Measurements from ENCODE around the gene LONP2. TPM values are rescaled to one million over a fixed set of nuclear protein-coding genes. Genes with fewer than 3 reads are reported as not detected.

Gene LONP2
- total and polyA plus RNA-seq, 2 of the 13 experiments (the other 11 are each of a cell fraction or from before 2014, with no cell fraction given), result 39.2 to 63.3 TPM

DNA sequence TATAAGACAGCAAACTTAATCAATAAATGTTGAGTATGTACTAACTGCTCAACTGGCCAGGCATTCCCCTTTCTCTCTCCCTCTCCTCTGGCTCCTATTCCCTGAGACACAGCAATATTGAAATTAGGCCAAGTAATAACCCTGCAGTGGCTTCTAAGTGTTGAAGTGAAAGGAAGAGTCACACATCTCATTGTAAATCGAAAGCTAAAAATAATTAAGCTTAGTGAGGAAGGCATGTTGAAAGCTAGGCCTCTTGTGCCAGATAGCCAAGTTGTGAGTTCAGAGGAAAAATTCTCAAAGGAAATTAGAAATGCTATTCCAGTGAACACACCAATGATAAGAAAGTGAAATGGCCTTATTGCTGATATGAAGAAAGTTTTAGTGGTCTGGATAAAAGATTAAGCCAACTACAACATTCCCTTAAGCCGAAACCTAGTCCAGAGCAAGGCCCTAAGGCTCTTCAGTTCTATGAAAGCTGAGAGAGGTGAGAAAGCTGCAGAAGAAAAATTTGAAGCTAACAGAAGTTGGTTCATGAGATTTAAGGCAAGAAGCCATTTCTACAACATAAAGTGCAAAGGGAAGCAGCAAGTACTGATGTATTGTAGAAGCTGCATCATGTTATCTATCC lies 38.6 kb downstream of the LONP2 start (continued):
- TF ChIP-seq ZNF44 (CRISPR knock-in tag; IDR thresholded peaks at IDR 0.05) (no peak), MTA3 (CRISPR knock-in tag; IDR thresholded peaks at IDR 0.05) (no peak), KLF12 (CRISPR knock-in tag; IDR thresholded peaks at IDR 0.05; ENCODE audit: borderline replicate concordance) (no peak), ZSCAN25 (CRISPR knock-in tag; IDR thresholded peaks at IDR 0.05) (no peak), KAT2B (IDR thresholded peaks at IDR 0.05; ENCODE audit: borderline replicate concordance, low read depth, low read length) (no peak)
- TF ChIP-seq, protein P1, sequence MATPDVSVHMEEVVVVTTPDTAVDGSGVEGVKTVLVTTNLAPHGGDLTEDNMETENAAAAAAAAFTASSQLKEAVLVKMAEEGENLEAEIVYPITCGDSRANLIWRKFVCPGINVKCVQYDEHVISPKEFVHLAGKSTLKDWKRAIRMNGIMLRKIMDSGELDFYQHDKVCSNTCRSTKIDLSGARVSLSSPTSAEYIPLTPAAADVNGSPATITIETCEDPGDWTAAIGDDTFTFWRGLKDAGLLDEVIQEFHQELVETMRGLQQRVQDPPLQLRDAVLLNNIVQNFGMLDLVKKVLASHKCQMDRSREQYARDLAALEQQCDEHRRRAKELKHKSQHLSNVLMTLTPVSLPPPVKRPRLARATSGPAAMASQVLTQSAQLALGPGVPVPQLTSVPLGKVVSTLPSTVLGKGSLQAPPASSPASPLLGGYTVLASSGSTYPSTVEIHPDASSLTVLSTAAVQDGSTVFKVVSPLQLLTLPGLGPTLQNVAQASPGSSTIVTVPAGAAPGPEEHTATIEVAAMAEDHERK (CRISPR knock-in tag; IDR thresholded peaks at IDR 0.05; ENCODE audit: low read depth), result no peak
- TF ChIP-seq, protein P2, sequence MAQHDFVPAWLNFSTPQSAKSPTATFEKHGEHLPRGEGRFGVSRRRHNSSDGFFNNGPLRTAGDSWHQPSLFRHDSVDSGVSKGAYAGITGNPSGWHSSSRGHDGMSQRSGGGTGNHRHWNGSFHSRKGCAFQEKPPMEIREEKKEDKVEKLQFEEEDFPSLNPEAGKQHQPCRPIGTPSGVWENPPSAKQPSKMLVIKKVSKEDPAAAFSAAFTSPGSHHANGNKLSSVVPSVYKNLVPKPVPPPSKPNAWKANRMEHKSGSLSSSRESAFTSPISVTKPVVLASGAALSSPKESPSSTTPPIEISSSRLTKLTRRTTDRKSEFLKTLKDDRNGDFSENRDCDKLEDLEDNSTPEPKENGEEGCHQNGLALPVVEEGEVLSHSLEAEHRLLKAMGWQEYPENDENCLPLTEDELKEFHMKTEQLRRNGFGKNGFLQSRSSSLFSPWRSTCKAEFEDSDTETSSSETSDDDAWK (CRISPR knock-in tag; IDR thresholded peaks at IDR 0.05), result no peak

DNA sequence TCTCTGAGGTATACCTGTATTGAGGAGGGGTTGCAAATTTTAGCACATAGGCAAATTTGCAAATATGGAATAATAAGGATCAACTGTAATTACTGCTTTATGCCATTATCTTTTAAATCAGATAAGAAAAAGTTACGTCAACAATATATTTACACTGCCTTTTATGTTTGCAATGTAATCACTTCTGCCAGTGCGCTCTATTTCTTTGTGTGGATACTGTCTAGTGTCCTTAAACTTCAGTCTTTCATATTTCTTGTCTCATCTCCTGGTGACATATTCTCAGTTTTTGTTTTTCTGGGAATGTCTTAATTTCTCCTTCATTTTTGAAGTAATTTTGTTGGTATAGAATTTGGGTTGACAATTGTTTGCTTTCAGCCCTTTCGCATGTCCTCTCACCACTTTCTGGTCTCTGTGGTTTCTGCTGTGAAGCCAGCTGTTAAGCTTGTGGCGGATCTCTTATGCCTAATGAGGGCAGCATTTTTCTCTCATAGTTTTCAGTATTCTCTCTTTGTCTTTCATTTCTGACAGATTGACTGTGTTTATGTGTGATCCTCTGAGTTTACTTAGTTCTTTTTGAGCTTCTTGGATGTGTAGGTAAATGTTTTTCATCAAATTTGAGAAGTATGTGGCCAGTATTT lies 40.8 kb downstream of the LONP2 start:
- 92% methylated on average over 4 of the region's 4 CpGs for WGBS (ENCODE audit: low lambda C conversion rate)
- Histone ChIP-seq H3K4me2 (ENCODE audit: low read depth, low read length) (no peak overlapping the region), H3K4me3 (replicated peaks in 1 of 3; ENCODE audit: insufficient read depth in 1 of 3, low read depth in 2 of 3, low read length in 3 of 3) (no peak overlapping the region), H3K9me3 (ENCODE audit: low read length) (peaks cover 12% of the 10 kb centered on the region), H3K79me2 (ENCODE audit: insufficient read depth, low read length) (no peaks in the 10 kb centered on the region), H3K4me1 (ENCODE audit: insufficient read depth, low read length) (peaks cover 10% of the 10 kb centered on the region), H3K27ac (ENCODE audit: extremely low read length, insufficient read depth, low read length) (no peak overlapping the region), H3K36me3 (replicated peaks in 1 of 2; ENCODE audit: control insufficient read depth in 1 of 2, insufficient read depth in 2 of 2, low read length in 2 of 2) (peaks cover 8 to 47% of the 10 kb centered on the region in 2 experiments), H3K9ac (ENCODE audit: insufficient read depth, low read depth, low read length) (no peak overlapping the region), H4K20me1 (ENCODE audit: insufficient read depth, low read length) (no peaks in the 10 kb centered on the region), H2AFZ (ENCODE audit: low read length) (no peak overlapping the region), H3K27me3 (ENCODE audit: control insufficient read depth in 1 of 2, insufficient read depth in 2 of 2, low read length in 2 of 2) (no peaks in the 10 kb centered on the region)
- FAIRE-seq, result no peak
- no peak for ATAC-seq
- ChIA-PET CTCF (ENCODE audit: low intra/inter-chr PET ratio, low total read pairs) (no interaction called here), POLR2A (no interaction called here)
- in situ Hi-C loops (cut with HindIII; ENCODE audit: extremely low pct_ligation_motif_present, low pct_unique_long_range_greater_than_20kb), result no loop called here
- DNase-seq (ENCODE audit: low spot score), result no peak
- BruUV-seq (replicated peaks), result no TSS peak
- intact Hi-C loops (cut with micrococcal nuclease; ENCODE audit: unreplicated experiment), result no loop called here
- TF ChIP-seq MAFK (conservative IDR thresholded peaks at IDR 0.05 in 1 of 2, IDR thresholded peaks at IDR 0.05 in 1 of 2; ENCODE audit: low read length in 2 of 2) (0 out of 4 replicates have a peak, but pooled peaks of 1 of the 2 experiments have one; percentile 19), MAFF (IDR thresholded peaks at IDR 0.05; ENCODE audit: low read depth, low read length) (0 out of 2 replicates have a peak, but pooled peaks have one; percentile 13)
- TF ChIP-seq, protein P3, sequence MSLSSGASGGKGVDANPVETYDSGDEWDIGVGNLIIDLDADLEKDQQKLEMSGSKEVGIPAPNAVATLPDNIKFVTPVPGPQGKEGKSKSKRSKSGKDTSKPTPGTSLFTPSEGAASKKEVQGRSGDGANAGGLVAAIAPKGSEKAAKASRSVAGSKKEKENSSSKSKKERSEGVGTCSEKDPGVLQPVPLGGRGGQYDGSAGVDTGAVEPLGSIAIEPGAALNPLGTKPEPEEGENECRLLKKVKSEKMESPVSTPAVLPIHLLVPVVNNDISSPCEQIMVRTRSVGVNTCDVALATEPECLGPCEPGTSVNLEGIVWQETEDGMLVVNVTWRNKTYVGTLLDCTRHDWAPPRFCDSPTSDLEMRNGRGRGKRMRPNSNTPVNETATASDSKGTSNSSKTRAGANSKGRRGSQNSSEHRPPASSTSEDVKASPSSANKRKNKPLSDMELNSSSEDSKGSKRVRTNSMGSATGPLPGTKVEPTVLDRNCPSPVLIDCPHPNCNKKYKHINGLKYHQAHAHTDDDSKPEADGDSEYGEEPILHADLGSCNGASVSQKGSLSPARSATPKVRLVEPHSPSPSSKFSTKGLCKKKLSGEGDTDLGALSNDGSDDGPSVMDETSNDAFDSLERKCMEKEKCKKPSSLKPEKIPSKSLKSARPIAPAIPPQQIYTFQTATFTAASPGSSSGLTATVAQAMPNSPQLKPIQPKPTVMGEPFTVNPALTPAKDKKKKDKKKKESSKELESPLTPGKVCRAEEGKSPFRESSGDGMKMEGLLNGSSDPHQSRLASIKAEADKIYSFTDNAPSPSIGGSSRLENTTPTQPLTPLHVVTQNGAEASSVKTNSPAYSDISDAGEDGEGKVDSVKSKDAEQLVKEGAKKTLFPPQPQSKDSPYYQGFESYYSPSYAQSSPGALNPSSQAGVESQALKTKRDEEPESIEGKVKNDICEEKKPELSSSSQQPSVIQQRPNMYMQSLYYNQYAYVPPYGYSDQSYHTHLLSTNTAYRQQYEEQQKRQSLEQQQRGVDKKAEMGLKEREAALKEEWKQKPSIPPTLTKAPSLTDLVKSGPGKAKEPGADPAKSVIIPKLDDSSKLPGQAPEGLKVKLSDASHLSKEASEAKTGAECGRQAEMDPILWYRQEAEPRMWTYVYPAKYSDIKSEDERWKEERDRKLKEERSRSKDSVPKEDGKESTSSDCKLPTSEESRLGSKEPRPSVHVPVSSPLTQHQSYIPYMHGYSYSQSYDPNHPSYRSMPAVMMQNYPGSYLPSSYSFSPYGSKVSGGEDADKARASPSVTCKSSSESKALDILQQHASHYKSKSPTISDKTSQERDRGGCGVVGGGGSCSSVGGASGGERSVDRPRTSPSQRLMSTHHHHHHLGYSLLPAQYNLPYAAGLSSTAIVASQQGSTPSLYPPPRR (CRISPR knock-in tag; IDR thresholded peaks at IDR 0.05; ENCODE audit: borderline replicate concordance), result no peak
